BJ (cell line): ENCODE data around the gene CHTF18. TPM values are rescaled to one million over a fixed set of nuclear protein-coding genes. Genes with fewer than 3 reads are reported as not detected.

Experiments used
- CTCF ChIA-PET: fragments of 350-600 bp; formaldehyde crosslinking; extraction: SDS; loops from one replicate; lab custom pipeline; 2021; ENCODE audit warnings: antibody characterized with exemption, inconsistent platforms; lab: Yijun Ruan, JAX
- POLR2A ChIA-PET: fragments of 300-600 bp; sonication (Branson Sonifier 250); formaldehyde crosslinking; extraction: SDS; loops from one replicate; lab custom pipeline; 2021; ENCODE audit warnings: antibody characterized with exemption; lab: Charles Lee
- DNase-seq: peaks from one replicate; pipeline ENCODE4 v3.0.0-alpha.2; 2011; ENCODE audit warnings: low read depth
- H3K27me3 ChIP-seq: 2 replicates; pipeline ENCODE4 v1.6.0; 2011; ENCODE audit warnings: low read length; ENCODE audit not compliant: control insufficient read depth, insufficient read depth
- H3K36me3 ChIP-seq: 2 replicates; pipeline ENCODE4 v1.5.1; 2011; ENCODE audit warnings: low read length; ENCODE audit not compliant: control insufficient read depth, insufficient read depth
- H3K4me3 ChIP-seq: 2 replicates; pipeline ENCODE4 v1.5.1; 2011; ENCODE audit warnings: low read depth, mild to moderate bottlenecking, control low read depth, low read length
- CTCF ChIP-seq: IDR thresholded peaks from 2 replicates; pipeline ENCODE4 v1.5.1; 2011; ENCODE audit warnings: low read depth, mild to moderate bottlenecking, control low read depth, inconsistent platforms, low read length, moderate library complexity; ENCODE audit not compliant: insufficient read depth
- polyA minus RNA-seq: library from RNA; depleted of rRNA, polyadenylated mRNA; stranded (reverse); fragments of >200 nt; gene quantifications from 2 replicates; pipeline ENCODE4 v1.2.3, GENCODE V29; 2011; rRNA and poly(A)+ RNA removed
- polyA plus RNA-seq: library from polyadenylated mRNA; depleted of rRNA; stranded (reverse); fragments of >200 nt; gene quantifications from 2 replicates; pipeline ENCODE4 v1.2.3, GENCODE V29; 2011; rRNA removed

CHTF18 gene
- polyA plus RNA-seq, result 2.6 and 6.1 TPM in 2 replicates
- 1.2 and 2.5 TPM in 2 replicates for polyA minus RNA-seq

DNA sequence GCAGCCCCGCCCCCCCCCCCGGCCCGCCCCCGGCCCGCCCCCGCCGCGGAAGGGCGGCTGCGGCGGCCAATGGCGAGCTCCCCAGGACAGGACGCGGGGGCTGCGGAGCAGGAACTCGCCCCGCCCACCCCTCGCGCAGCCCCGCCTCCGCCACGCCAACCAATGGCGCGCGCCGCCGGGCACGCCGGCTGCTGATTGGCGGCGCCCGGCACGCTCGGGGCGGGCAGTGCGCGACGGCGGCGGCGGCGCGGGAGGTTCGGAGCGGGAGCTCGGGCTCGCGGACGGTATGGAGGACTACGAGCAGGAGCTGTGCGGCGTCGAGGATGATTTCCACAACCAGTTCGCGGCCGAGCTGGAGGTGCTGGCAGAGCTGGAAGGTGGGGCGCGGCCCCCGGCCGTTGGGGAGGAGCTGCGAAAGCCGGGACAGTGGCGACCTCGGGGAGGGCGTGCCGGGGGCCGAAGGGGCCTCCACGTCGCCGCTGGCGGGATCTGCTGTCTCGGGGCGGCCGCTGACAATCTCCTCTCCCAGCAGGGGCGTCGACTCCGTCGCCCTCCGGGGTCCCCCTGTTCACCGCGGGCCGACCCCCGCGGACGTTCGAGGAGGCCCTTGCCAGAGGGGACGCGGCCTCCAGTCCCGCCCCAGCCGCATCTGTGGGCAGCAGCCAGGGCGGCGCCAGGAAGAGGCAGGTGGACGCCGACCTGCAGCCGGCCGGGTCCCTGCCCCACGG, at the start of gene CHTF18:
Gene CHTF18 (plus strand): TSS at position 222 of the 728 bp plus-strand sequence. CDS start 65 bp downstream, at position 287.
- Histone ChIP-seq H3K36me3 (peaks cover 11% of the 10 kb centered on the region), H3K4me3 (peak within 1 kb of the TSS; percentile 96), H3K27me3 (no peaks in the 10 kb centered on the region)
- DNase-seq, result peak; percentile 35
- TF ChIP-seq CTCF, result no peak
- CTCF ChIA-PET, result interaction anchor here (0.9 to 7.8 kb wide), 4 partner anchors 61 to 269 kb away, joined by 3 to 120 read pairs (median 4); partner anchors contain the start of gene METRN
- POLR2A ChIA-PET, result interaction anchor here (0.5 kb wide), 1 partner anchor 84 kb away, joined by 4 read pairs; no protein-coding TSS in a partner anchor

- Histone ChIP-seq H3K36me3 (peaks cover 6% of the 10 kb centered on the region), H3K4me3 (peak overlapping the region; percentile 95), H3K27me3 (no peaks in the 10 kb centered on the region)
- ChIA-PET POLR2A (no interaction called here), CTCF (interaction anchor here (0.8 to 3.2 kb wide), 10 partner anchors 10 to 247 kb away, joined by 3 to 14 read pairs (median 3); partner anchors contain the start of gene STUB1)
- no peak for DNase-seq
- TF ChIP-seq CTCF, result no peak
Measured at GRCh38 chr16:739560-740458, 48.6 kb upstream of the CHTF18 start.

- no peaks in the 10 kb centered on the region for H3K27me3 ChIP-seq
- DNase-seq, result no peak
- CTCF ChIA-PET, result interaction anchor here (0.8 to 3.2 kb wide), 10 partner anchors 9 to 246 kb away, joined by 3 to 14 read pairs (median 4); partner anchors contain the start of gene STUB1
- POLR2A ChIA-PET, result no interaction called here
- peak overlapping the region; percentile 95 for H3K4me3 ChIP-seq
- peaks cover 3% of the 10 kb centered on the region for H3K36me3 ChIP-seq
- no peak for TF ChIP-seq CTCF
Measured at GRCh38 chr16:740459-740763, 48.0 kb upstream of the CHTF18 start.

DNA sequence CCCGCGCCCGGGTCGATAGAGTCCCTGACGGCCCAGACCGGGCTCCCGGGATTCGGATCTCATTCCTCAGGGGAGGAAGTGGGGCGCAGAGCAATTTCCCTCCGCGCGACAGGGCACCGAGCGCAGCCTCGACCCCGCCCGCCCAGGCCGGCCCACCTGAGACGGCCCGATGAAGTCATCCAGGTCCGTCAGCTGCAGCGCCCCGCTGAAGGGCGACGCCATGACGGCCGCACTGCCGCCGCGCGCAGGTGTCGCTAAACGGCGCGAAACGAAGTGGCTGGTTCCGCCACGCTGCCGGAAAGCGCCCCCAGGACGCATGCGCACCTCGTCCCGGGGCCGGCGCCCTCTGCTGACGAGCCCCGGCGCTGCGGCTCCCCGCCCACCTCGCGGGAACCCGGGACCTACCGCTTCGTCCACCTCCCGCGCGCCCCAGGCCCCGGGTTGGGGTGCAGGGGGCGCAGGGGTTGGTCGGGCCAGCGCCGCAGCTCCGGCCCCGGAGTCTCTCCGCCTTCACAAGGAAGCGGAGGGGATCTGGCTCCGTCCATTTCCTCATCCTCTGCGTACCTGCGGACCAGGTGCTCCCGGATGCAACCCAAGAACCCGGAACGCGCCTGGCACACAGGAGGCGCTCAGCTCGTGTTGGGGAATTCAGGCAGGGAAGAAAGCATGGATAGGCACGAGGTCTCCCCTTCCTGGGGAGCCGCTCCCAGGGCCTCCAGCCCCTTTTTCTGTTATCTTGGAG, 47.5 kb upstream of the CHTF18 start, which contains the start of gene CIAO3:
Gene CIAO3 (minus strand): TSS at position 234 of the 742 bp plus-strand sequence. CDS start 12 bp downstream, at position 222.
- Histone ChIP-seq H3K4me3 (peak within 1 kb of the TSS; percentile 95), H3K27me3 (no peaks in the 10 kb centered on the region), H3K36me3 (peaks cover 2% of the 10 kb centered on the region)
- ChIA-PET CTCF (interaction anchor here (0.8 to 3.2 kb wide), 14 partner anchors 9 to 246 kb away, joined by 3 to 14 read pairs (median 4); partner anchors contain the start of gene STUB1), POLR2A (no interaction called here)
- DNase-seq, result no peak
- TF ChIP-seq CTCF, result peak; percentile 53
